VCaP (cell line): Measurements from ENCODE around the gene NEU4.
A peak's percentile ranks its signal among the peaks of the same experiment; 100 is the strongest.

ENCODE experiments used
- H3K27ac ChIP-seq: fragments of 450-650 bp; 2 replicates; pipeline ENCODE4 v1.5.1; 2017
- CTCF ChIP-seq: fragments of 450-650 bp; conservative IDR thresholded peaks from 2 replicates; pipeline ENCODE4 v1.5.1; 2017; ENCODE audit warnings: mild to moderate bottlenecking, moderate library complexity

The NEU4 gene

GRCh38 chr2:241770936-241771285 lies 38.1 kb upstream of the NEU4 start:
- no peak overlapping the region for H3K27ac ChIP-seq
- TF ChIP-seq CTCF: no peak

- H3K27ac ChIP-seq: peak overlapping the region; percentile 36; the same call in 1 of the 2 replicates
- no peak for TF ChIP-seq CTCF
Measured at GRCh38 chr2:241771286-241772062, 37.5 kb upstream of the NEU4 start.

- peak overlapping the region; percentile 36; the same call in 1 of the 2 replicates for H3K27ac ChIP-seq
- TF ChIP-seq CTCF: no peak
Measured at GRCh38 chr2:241772063-241772499, 36.9 kb upstream of the NEU4 start.

GRCh38 chr2:241773511-241774418 lies 35.2 kb upstream of the NEU4 start:
- TF ChIP-seq CTCF: no peak
- H3K27ac ChIP-seq: peak overlapping the region; percentile 36; the same call in 1 of the 2 replicates

GRCh38 chr2:241774419-241775222 lies 34.4 kb upstream of the NEU4 start:
- H3K27ac ChIP-seq: peak overlapping the region; percentile 36; the same call in 1 of the 2 replicates
- no peak for TF ChIP-seq CTCF

GRCh38 chr2:241775223-241776177 lies 33.5 kb upstream of the NEU4 start:
- no peak for TF ChIP-seq CTCF
- no peak overlapping the region for H3K27ac ChIP-seq
